HG03457 (cell line): Measurements from ENCODE around the gene SIRT4.
"Not testable (repeated sequence)": the region's sequence is repeated elsewhere in the genome, so short reads cannot be mapped to it uniquely, and the experiment has no call there.

ENCODE experiments used
- ATAC-seq: cut with Tn5 transposase; IDR thresholded peaks from one replicate; pipeline ENCODE4 v1.9.1; 2021; ENCODE audit warnings: moderate number of reproducible peaks; ENCODE audit not compliant: unreplicated experiment

The SIRT4 gene

DNA sequence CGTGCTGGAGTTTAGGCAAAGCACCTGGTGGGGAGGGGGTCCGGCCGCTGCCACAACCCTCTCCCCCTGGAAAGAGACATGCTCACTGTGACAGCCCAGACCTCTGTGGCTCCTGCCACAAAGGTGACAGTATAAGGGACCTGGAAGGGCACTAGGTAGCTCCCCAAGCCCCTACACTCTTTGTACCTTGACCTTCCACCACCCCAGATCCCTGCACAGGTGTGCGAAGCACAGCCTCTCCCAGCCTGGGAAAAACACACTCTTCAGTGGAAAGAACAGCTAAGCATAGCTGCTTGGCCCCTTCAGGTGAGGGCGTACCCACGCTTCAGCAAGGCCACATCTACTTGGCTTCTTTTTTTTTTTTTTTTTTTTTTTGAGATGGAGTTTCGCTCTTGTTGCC, 30.4 kb downstream of the SIRT4 start:
- no peak for ATAC-seq

DNA sequence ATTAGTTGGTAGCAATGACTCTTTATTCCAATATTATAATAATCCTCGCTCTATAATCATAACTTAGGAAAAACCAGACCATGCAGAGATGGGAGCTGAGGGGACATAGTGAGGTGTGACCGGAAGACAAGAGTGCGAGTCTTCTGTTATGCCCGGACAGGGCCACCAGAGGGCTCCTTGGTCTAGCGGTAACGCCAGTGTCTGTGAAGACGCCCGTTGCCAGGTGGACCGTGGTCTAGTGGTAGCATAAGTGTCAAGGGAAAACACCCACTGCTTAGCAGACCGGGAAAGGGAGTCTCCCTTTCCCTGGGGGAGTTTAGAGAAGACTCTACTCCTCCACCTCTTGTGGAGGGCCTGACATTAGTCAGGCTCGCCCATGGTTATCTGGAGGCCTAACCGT, 33.3 kb downstream of the SIRT4 start:
- ATAC-seq = not testable (repeated sequence)

DNA sequence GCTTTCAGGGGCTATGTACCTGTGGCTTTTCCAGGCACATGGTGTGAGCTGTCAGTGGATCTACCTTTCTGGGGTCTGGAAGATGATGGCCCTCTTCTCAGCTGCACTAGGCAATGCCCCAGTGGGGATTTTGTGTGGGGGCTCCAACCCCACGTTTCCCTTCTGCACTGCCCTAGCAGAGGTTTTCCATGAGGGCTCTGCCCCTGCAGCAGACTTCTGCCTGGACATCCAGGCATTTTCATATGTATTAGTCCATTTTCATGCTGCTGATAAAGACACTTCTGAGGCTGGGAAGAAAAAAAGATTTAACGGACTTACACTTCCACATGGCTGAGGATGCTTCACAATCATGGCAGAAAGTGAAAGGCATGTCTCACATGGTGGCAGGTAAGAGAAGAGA, 34.3 kb downstream of the SIRT4 start:
- not testable (repeated sequence) for ATAC-seq

DNA sequence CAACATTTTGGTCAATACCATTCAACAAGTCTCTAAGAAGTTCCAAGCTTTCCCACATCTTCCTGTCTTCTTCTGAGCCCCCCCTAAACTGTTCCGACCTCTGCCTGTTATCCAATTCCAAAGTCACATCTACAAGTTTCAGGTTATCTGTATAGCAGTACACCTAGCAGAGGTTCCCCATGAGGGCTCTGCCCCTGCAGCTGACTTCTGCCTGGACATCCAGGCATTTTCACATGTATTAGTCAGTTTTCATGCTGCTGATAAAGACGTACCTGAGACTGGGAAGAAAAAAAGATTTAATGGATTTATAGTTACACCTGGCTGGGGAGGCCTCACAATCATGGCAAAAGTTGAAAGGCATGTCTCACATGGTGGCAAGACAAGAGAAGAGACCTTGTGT, 35.6 kb downstream of the SIRT4 start:
- no peak for ATAC-seq

DNA sequence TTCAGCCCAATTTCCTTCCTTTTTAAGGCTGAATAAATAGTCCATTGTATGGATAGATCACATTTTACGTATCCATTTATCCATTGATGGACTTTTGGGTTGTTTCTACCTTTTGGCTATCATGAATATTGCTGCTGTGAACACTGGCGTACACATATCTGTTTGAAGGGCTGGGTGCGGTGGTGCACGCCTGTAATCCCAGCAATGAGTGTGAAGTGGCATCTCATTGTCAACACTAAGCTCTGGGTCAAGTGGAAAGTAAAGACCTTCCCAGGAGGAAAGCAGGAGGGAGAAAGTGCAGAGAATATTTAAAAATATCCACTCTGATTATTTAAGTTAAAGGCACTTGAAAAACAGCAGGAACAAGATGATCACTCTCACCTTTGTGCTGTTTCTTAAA, 37.1 kb downstream of the SIRT4 start:
- ATAC-seq = no peak

DNA sequence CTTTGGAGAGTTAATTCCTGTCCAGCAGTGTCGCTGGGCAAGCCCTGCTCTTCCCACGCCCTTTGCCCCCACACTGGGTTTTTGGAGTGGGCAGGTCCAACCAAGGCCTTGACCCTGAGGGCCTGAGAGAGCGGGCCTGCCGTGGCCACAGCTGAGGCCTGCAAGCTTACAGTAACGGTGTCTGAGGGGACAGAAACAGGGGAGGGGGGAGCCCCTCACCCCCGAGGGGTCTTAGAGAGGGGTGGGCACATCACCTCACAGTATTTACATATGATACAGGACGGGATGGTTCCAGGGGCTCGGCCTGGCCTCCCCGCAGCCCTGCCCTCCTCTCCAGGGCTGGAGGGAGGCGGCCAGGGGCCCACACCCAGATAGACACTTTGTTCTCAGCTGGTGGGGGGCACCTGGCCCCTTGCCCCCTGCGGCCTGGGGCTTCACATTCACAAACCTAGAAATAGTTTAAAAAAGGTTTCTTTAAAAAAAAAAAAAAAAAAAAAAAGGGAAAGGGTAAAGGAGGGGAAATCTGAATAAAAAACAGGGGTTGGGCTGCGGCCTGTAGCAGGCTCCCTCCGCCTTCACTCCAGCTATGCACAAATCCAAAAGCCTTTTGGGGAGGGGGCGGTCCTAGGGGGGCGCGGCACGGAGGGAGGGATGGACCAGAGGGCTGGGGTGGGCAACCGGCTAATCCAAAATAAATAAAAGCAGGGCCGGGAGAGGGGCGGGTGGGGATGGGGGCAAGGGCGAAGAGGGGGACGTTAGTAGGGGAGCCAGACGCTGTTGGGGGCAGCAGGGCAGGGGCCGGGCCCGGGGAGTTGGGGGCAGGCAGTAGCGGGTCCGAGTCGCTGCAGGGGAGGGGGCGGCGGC, 40.3 kb downstream of the SIRT4 start:
- no peak for ATAC-seq

DNA sequence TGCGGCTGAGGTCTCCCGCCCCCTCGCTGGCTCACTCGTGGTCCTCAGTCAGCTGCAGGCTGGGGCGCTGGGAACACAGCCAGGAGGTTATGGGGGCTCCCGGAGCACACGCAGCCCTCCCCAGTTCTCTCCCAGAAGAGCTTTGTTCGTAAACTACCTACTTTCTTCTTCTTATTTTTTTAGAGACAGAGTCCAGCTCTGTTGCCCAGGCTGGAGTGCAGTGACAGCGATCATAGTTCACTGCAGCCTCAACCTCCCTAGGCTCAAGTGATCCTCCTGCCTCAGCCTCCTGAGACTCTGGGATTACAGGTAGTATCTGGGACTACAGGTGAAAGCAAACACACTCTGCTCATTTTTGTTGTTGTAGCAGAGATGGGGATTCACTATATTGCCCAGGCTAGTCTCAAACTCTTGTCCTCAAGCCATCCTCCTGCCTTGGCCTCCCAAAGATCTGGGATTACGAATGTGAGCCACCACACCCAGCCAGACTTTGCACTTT, 41.0 kb downstream of the SIRT4 start:
- no peak for ATAC-seq

DNA sequence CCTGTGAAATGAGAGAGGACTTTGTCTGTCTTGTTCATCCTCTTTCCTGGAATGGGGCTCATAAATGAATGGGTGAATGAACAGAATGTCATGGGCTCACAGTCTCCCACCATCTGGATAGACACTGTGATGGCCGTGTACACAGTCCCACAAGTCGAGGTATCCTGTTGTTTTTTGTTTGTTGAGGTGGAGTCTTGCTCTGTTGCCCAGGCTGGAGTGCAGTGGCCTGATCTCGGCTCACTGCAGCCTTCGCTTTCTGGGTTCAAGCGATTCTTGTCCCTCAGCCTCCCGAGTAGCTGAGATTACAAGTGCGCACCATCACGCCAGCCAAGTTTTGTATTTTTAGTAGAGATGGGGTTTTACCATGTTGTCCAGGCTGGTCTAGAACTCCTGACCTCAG, 41.6 kb downstream of the SIRT4 start:
- no peak for ATAC-seq

DNA sequence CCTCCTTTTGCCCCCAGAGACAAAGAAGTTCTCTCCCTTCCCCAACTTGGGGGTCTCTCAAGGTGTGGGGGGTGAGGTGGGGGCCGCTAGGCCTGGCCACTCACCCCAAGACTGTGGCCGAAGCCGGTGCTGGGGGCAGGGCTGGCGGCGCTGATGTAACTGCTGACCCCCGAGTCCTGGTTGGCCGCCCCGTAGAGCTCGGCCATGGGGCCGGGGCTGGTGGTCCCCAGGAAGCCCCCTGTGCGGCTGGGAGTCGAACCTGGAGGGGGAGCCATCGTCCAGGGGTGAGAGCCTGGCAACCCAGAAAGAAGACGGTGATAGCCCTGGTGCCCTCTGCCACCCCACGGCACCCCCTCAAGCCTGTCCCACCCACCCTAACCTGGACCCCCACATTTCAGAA, 43.9 kb downstream of the SIRT4 start:
- no peak for ATAC-seq

DNA sequence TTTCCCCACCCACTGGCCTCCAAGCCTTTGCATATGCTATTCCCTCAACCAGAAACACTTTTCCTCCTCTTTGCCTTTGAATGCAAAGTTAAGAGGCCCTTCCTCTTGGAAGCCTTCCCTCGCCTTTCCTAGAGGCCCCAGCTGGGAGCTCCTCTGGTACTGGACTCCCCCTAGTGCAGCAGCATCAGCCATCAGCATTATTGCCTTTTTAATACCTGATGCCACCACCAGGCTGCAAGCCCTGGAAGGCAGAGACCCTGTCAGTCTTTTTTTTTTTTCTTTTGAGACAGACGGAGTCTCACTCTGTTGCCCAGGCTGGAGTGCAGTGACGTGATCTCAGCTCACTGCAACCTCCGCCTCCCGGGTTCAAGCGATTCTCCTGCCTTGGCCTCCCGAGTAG, 44.6 kb downstream of the SIRT4 start:
- ATAC-seq = no peak

DNA sequence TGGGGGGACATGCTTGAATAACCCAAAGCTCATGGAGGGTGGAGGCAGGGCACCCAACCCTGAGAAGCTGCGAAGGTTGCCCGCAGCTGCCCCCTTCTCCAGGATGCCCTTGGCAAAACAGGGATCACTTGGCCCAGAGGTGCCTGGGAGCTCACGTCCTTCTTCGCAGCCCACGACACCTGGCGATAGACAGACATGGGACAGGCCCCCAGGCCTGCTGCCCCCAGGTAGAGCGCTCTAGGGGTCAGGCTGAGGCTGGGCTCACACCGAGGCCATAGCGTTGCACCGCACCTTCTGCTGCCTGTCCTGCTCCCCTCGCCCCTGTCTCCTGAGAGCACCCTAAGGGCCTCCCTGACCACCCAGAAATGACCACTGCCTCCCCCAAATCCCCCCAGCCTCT, 45.6 kb downstream of the SIRT4 start:
- no peak for ATAC-seq

DNA sequence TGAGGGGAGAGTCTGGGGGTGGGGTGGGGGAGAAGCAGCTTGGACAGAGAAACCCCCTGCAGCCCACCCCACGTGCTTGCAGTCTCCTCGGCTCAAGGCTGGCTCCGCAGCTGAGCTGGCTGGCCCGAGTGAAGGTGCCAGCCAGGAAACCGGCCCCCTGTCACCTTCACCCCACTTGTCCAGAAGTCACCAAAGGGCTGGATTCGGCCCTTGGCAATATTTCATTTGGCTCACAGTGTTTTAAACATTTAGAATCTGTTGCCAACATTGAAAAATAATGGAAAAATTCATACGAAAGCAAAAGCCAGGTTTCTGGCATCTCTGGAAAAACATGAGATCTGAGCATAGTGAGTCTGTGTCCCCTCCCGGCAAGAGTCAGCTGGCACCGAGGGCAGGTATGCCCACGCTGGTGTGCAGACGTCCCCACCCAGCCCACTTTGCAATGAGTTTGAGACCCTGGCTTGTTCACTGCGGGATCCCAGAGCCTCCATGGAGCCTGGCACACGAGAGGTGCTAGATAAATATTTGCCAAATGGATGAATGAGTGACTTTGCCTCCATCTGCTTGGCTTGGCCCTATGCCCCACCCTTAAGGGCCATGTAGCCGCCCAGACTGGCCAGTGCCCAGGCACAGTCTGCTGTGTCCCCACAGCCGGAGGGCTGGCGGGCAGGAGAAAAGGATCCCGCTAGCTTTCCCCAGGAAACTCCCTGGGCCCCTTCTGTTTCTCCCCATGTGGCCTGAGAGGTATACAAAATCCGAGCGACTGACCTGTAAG, 48.6 kb downstream of the SIRT4 start:
- ATAC-seq = no peak

DNA sequence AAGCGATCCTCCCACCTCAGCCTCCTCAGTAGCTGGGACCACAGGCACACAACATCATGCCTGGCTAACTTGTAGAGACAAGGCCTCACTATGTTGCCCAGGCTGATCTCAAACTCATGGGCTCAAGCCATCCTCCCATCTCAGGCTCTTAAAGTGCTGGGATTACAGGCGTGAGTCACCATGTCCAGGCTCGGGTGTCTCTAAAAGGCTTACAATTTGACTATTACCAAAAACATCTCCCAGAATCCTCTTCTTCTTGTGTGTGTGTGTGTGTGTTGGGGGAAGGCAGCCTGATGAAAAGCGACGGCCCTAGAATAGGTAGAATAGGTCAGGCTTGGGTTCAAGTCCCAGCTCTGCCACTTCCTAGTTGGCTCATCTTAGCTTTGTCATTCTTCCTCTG, 50.0 kb downstream of the SIRT4 start:
- ATAC-seq = no peak

DNA sequence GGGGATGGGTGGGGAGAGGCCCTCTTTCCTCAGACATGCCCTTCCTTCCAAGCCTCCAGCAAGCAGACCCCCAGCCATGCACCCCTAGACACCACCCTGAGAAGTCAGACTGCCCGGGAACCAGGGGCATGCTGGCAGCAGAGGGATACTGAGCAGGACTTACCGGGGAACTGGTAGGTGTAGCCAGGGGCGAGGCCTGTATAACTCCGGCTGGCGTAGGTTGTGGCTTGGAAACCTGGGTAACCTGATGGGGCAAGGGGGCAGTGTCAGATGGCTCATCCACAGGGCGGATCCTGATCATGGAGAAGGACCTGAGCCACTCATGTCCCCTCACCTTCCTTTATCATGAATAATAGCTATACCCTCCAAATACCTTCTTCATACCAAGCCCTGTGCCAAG, 51.0 kb downstream of the SIRT4 start:
- no peak for ATAC-seq

DNA sequence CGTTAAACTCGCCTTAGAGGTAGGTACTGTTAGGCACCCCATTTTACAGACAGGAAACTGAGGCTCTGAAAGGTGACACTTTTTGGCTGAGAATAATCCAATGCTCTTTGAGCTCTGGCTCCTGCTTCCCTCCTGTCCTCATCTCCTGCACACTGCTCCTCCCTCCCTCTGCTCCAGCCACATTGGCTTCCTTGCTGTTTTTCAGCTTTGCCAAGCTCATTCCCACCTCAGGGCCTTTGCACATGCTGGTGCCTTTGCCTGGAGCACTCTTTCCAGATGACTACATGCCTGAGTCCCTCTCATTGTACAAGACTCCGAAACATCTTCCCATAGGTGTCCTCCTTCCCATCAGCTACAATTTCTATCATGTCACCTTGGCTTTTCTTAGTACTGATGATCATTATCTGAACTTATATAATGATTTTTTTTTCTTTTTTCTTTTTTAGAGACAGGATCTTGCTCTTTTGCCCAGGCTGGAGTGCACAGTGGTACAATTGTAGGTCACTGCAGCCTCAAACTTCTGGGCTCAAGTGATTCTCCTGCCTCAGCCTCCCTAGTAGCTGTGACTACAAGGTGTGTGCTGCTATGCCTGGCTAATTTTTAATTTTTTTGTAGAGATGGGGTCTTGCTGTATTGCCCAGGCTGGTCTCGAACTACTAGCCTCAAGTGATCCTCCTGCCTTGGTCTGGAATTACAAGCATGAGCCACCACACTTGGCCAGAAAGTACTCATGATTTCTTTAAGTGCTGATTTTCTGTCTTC, 51.6 kb downstream of the SIRT4 start:
- ATAC-seq = no peak

DNA sequence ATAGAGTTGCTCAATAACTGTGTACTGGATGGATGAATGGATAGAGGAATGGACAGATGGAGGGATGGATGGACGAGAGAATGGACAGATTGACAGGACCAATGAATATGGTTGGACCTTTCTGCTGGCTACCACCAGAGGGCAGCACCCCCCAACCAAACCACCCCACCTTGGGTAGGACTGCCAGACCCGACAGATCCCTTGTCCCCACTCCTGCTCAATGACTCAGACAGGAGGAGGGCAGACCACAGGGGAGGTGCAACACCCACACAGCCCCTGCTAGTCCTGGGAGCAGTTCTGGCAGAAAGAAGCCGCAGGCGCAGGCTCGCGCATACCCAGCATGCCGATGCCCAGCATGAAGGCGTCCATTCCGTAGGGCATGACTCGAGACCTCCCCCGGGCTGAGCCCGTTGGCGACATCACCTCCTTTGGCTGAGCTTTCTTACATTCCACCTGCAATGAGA, 54.5 kb downstream of the SIRT4 start:
- no peak for ATAC-seq

DNA sequence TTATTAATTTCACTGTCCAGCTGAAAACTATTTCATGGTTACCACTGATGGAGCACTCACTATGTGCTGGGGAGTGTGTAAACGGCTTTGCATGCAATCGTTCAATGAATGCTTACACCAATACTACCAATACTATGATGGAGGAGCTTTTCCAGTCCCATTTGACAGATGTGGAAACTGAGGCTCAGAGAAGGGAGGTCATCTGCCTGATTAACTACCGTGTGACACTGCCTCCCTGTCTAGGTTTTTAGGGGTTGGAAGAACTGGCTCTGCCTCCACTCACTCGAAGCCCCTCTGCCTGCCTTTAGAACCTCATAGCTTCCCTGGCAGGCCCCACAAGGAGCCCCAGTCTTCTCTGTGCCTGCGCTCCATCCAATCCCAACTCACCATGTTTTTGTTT, 55.0 kb downstream of the SIRT4 start:
- ATAC-seq = no peak

DNA sequence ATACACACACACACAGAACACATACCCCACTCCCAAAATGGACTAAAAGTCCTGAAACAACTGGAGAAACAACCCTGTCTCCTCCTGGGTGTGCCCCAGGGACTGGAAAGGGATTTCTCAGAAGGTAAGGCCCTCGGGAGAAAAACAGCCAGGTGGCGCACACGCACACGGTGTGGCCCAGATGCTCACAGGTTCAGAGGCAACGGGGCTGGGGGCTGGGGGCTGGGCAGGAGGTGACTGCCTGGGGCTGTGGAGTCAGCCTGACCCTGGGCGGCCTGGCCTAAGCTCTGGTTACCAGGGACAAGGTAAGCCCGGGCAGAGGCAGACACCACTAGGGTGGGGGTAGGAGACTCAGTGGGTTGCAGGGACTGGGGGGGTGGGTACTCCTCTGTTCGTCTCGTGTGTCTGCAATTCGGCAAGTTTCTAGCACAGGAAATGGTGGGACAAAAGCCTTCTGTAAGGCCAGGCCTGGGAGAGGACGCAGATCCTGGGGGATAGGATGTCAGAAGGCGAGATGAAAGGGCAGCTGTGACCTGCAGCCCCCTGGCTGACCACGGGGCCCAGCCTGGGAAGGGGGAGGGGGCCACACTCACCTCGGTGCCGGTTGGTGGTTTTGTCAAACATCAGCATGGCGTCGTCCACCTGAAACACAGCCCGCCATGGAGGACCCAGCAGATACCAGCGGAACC, 56.4 kb downstream of the SIRT4 start:
- ATAC-seq = no peak

DNA sequence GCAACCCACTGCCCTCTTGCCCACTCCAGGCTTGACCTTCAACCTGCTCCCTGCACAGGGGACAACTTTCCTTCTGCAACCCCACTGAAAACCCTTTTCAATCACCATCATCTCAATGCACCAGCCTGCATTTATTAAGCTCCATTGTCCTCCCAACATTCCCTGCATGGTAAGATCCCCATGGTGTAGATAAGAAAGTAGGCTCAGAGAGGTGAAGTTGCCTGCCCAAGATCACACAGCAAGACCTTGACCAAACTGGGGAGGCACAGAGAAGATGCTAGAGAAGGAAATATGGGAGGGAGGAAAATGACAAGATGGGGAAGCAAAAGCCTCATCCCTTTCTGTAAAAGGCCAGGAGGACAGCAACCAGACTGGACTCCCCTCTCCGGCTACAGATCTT, 57.0 kb downstream of the SIRT4 start:
- no peak for ATAC-seq

DNA sequence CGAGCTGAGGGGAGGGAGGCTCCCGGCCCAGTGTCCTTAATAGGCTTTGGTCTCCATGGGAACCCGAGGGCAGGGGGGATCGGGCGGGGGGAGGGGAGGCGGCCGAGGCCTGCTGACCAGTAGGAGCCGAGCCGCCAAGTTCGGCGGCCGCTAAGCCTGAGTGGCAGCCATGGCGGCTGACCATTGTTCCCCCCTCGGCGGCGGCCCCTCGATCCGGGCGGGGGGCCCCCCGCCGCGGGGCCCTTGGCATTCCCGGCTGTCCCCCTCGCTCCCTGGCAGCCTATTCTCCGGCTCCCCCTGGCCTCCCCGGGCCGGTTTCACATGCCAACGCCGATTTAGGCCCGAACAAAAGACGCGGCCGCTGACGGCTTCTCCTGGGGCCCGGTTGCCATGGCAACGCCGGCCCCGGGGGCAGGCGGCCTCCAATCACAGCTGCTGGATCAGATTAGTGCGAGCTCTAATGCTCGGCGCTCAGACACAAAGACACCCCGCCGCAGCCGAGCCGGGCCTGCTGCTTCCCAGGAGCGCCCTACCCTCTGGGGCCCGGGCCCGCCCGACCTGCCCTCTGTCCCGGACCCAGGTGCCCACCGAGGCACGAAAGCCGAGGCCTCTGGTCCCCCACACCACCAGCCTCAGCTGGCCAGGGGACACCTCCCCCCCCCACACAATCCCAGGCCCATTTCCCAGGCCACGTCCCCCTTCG, 59.5 kb downstream of the SIRT4 start:
- ATAC-seq = no peak
